A673 (cell line): Measurements from ENCODE around the gene MBD3. TPM values are rescaled to one million over a fixed set of nuclear protein-coding genes. Genes with fewer than 3 reads are reported as not detected.
A peak's percentile ranks its signal among the peaks of the same experiment; 100 is the strongest.

Source experiments
- BruUV-seq: library from RNA; stranded (reverse); fragments of 400-500 nt; replicated peaks from 2 replicates; lab custom pipeline; 2021; lab: Mats Ljungman, UMichigan
- CTCF ChIA-PET: fragments of 300-600 bp; sonication (Branson Sonifier 250); formaldehyde crosslinking; loops from one replicate; lab custom pipeline; 2022; ENCODE audit warnings: antibody characterized with exemption; lab: Charles Lee
- POLR2A ChIA-PET: fragments of 300-600 bp; sonication (Branson Sonifier 250); formaldehyde crosslinking; loops from one replicate; lab custom pipeline; 2022; ENCODE audit warnings: antibody characterized with exemption; ENCODE audit not compliant: low non-redundant PET; lab: Charles Lee
- DNase-seq: peaks from one replicate; pipeline ENCODE4 v3.0.0-alpha.2; 2015; ENCODE audit warnings: low spot score
- H3K27ac ChIP-seq: fragments of 200-600 bp; sonication (generic); 2 replicates; pipeline ENCODE4 v1.5.1; 2016; ENCODE audit warnings: mixed run types, low read depth, mild to moderate bottlenecking, mixed read lengths, antibody characterized with exemption, low read length; ENCODE audit not compliant: poor library complexity, severe bottlenecking
- H3K27me3 ChIP-seq: fragments of 200-600 bp; sonication (generic); replicated peaks from 2 replicates; pipeline ENCODE4 v1.6.1; 2017; ENCODE audit warnings: mixed run types, low read depth, mild to moderate bottlenecking, mixed read lengths, antibody characterized with exemption, low read length; ENCODE audit not compliant: insufficient read depth, poor library complexity
- H3K36me3 ChIP-seq: fragments of 200-600 bp; sonication (generic); 2 replicates; pipeline ENCODE4 v1.6.1; 2016; ENCODE audit warnings: mixed run types, mild to moderate bottlenecking, mixed read lengths, antibody characterized with exemption, low read length; ENCODE audit not compliant: insufficient read depth, poor library complexity, severe bottlenecking
- H3K4me1 ChIP-seq: fragments of 200-600 bp; sonication (generic); 2 replicates; pipeline ENCODE4 v1.6.1; 2017; ENCODE audit warnings: mixed run types, mild to moderate bottlenecking, mixed read lengths, antibody characterized with exemption, low read length; ENCODE audit not compliant: insufficient read depth, poor library complexity, severe bottlenecking
- H3K4me3 ChIP-seq: fragments of 200-600 bp; sonication (generic); 2 replicates; pipeline ENCODE4 v1.5.1; 2016; ENCODE audit warnings: low read depth, mixed run types, mild to moderate bottlenecking, mixed read lengths, low read length; ENCODE audit not compliant: poor library complexity, severe bottlenecking
- H3K9me3 ChIP-seq: fragments of 200-600 bp; sonication (generic); 2 replicates; pipeline ENCODE4 v1.6.1; 2016; ENCODE audit warnings: mixed run types, low read depth, mild to moderate bottlenecking, mixed read lengths, antibody characterized with exemption, low read length; ENCODE audit not compliant: poor library complexity, severe bottlenecking
- EZH2 ChIP-seq: fragments of 200-600 bp; sonication (generic); IDR thresholded peaks from 2 replicates; pipeline ENCODE4 v1.6.1; 2017; ENCODE audit warnings: borderline replicate concordance, low read depth, mild to moderate bottlenecking, mixed read lengths, antibody characterized with exemption, low read length; ENCODE audit not compliant: poor library complexity, severe bottlenecking
- intact Hi-C: fragments of 100-400 bp; cut with micrococcal nuclease; formaldehyde crosslinking; loops from one replicate; pipeline ENCODE4 v1.10.0; 2022; ENCODE audit not compliant: unreplicated experiment
- total RNA-seq: library from RNA; stranded (reverse); gene quantifications from 2 replicates; pipeline ENCODE4 v1.2.3, GENCODE V29; 2021
- TF ChIP-seq, protein P1 (sequence below): fragments of 300-800, 200-600 bp; sonication (generic); conservative IDR thresholded peaks from 2 replicates; pipeline ENCODE4 v1.5.1; 2017; ENCODE audit warnings: low read depth, mild to moderate bottlenecking, antibody characterized with exemption, low read length, moderate library complexity, mixed read lengths

The MBD3 gene
- total RNA-seq, 1 experiment from 2014 or later = 138 TPM

DNA sequence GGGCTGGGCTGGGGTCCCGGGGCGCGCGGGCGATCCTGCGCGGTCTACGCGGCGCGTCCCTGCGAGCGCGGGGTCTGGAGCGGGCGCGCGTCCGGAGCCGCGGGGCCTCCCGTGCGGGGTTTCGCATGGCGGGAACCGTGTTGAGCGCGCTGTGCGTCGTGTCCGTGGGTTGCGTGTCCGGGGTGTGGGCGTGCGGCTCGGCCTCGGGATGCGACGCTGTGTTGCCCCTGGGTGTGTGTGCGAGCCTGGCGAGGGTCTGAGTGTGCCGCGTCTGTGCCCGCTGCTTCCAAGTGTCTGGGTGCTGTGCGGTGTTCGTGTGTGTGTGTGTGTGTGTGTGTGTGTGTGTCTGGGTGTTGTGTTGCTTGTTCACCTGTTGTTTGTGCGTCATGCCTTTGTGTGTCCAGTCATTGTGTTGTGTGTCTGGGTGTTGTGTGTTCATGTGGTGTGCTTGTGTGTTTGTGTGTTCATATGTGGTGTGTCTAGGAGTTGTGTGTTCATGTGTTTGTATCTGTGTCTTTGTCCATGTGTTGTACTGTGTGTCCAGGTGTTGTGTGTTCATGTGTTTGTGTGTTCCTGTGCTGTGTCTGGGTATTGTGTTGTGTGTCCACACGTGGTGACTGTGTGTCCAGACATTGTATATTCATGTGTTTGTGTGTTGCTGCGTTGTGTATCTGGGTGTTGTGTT lies 68.2 kb downstream of the MBD3 start:
- Histone ChIP-seq H3K27ac (no peak overlapping the region), H3K27me3 (peaks cover 28% of the 10 kb centered on the region), H3K9me3 (no peaks in the 10 kb centered on the region), H3K36me3 (no peaks in the 10 kb centered on the region), H3K4me1 (peaks cover 4% of the 10 kb centered on the region), H3K4me3 (peak overlapping the region; percentile 26)
- TF ChIP-seq, protein P1, sequence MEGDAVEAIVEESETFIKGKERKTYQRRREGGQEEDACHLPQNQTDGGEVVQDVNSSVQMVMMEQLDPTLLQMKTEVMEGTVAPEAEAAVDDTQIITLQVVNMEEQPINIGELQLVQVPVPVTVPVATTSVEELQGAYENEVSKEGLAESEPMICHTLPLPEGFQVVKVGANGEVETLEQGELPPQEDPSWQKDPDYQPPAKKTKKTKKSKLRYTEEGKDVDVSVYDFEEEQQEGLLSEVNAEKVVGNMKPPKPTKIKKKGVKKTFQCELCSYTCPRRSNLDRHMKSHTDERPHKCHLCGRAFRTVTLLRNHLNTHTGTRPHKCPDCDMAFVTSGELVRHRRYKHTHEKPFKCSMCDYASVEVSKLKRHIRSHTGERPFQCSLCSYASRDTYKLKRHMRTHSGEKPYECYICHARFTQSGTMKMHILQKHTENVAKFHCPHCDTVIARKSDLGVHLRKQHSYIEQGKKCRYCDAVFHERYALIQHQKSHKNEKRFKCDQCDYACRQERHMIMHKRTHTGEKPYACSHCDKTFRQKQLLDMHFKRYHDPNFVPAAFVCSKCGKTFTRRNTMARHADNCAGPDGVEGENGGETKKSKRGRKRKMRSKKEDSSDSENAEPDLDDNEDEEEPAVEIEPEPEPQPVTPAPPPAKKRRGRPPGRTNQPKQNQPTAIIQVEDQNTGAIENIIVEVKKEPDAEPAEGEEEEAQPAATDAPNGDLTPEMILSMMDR = no peak
- peak; percentile 58 for TF ChIP-seq EZH2
- intact Hi-C loops = no loop called here
- ChIA-PET POLR2A (interaction anchor here (0.6 kb wide), 1 partner anchor 83 kb away, joined by 4 read pairs; no protein-coding TSS in a partner anchor), CTCF (no interaction called here)
- BruUV-seq = no TSS peak
- no peak for DNase-seq

Other genes starting within 250 kb of the MBD3 start
- 101 and 111 TPM in 2 replicates for gene NDUFS7, start 209.0 kb downstream of the MBD3 start, total RNA-seq
- gene GAMT, start 191.3 kb downstream of the MBD3 start, total RNA-seq = 18.8 and 28.5 TPM in 2 replicates
- 222 and 229 TPM in 2 replicates for gene DAZAP1, start 185.3 kb downstream of the MBD3 start, total RNA-seq
- 1,685 and 1,696 TPM in 2 replicates for gene RPS15, start 154.5 kb downstream of the MBD3 start, total RNA-seq
- gene APC2, start 142.7 kb downstream of the MBD3 start, total RNA-seq = 1.3 and 1.9 TPM in 2 replicates
- gene C19orf25, start 113.7 kb downstream of the MBD3 start, total RNA-seq = 35.0 and 37.1 TPM in 2 replicates
- 7.2 and 11.1 TPM in 2 replicates for gene PCSK4, start 102.5 kb downstream of the MBD3 start, total RNA-seq
- 4.7 and 6.8 TPM in 2 replicates for gene REEP6, start 101.7 kb downstream of the MBD3 start, total RNA-seq
- 0.59 and 0.86 TPM in 2 replicates for gene ADAMTSL5, start 79.8 kb downstream of the MBD3 start, total RNA-seq
- not detected in 2 replicates for gene PLK5, start 68.8 kb downstream of the MBD3 start, total RNA-seq
- 60.0 and 65.4 TPM in 2 replicates for gene MEX3D, start 24.5 kb downstream of the MBD3 start, total RNA-seq
- gene UQCR11, start 12.6 kb upstream of the MBD3 start, total RNA-seq = 256 and 258 TPM in 2 replicates
- gene TCF3, start 59.8 kb upstream of the MBD3 start, total RNA-seq = 333 and 361 TPM in 2 replicates
- not detected in 2 replicates for gene ONECUT3, start 160.6 kb upstream of the MBD3 start, total RNA-seq
- gene ATP8B3, start 219.4 kb upstream of the MBD3 start, total RNA-seq = 8.7 and 10.7 TPM in 2 replicates